T-helper 2 cell treated with Interferon-gamma antibody and Interleukin-4, amounts not matched to agents 5 μg/mL and 100 μg/mL, for 36 hours (primary cell): ENCODE measurements around the gene NPAS1.
"Not testable (repeated sequence)": the region's sequence is repeated elsewhere in the genome, so short reads cannot be mapped to it uniquely, and the experiment has no call there.

Experiments
- DNase-seq: peaks from one replicate; pipeline ENCODE4 v3.0.0; 2021; ENCODE audit warnings: low spot score
- H3K27ac Mint-ChIP-seq: one replicate; pipeline ENCODE4 v1.8.0; 2021; ENCODE audit warnings: mild to moderate bottlenecking, mixed read lengths
- H3K27me3 Mint-ChIP-seq: one replicate; pipeline ENCODE4 v1.8.0; 2021; ENCODE audit warnings: low read depth, mixed read lengths
- H3K36me3 Mint-ChIP-seq: one replicate; pipeline ENCODE4 v1.8.0; 2021; ENCODE audit warnings: low read depth, mixed read lengths
- H3K4me1 Mint-ChIP-seq: one replicate; pipeline ENCODE4 v1.8.0; 2021; ENCODE audit warnings: low read depth, mixed read lengths
- H3K4me3 Mint-ChIP-seq: one replicate; pipeline ENCODE4 v1.8.0; 2022; ENCODE audit warnings: mild to moderate bottlenecking, moderate library complexity, mixed read lengths
- H3K9me3 Mint-ChIP-seq: one replicate; pipeline ENCODE4 v1.8.0; 2021; ENCODE audit warnings: mixed read lengths

NPAS1 gene

GRCh38 chr19:47037766-47038165 lies 18.1 kb downstream of the NPAS1 start:
- Mint-ChIP-seq H3K4me1 (peaks cover 13% of the 10 kb centered on the region), H3K9me3 (no peaks in the 10 kb centered on the region), H3K27ac (no peak overlapping the region), H3K4me3 (peak overlapping the region; percentile 34), H3K36me3 (no peaks in the 10 kb centered on the region), H3K27me3 (peaks cover 12% of the 10 kb centered on the region)
- DNase-seq, result no peak

DNA sequence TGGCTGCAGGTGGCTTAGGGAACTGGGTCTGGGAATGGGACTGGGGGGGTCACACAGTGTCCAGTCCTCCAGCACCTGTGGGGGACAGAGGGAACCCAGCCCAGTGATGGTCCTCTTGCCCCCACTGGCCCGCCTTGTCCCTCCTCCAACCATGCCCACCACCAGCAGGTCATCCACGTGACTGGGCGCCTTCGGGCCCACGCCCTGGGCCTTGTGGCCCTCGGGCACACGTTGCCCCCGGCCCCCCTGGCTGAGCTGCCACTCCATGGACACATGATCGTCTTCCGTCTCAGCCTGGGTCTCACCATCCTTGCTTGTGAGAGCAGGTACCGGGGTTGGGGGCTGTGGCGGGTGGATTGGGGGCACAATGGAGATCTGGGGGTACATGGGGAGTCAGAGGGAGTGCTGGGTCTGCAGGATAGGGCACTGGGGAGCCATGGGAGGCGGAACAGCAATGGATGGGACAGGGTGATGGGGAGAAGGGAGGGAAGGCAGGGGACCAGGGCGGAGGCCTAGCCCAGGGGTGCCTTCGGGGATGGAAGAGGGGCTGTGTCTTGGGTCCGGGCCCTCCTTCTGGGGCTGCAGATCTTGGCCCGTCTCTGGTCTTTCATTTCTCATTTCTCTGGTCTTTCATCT lies 19.7 kb downstream of the NPAS1 start:
- no peaks in the 10 kb centered on the region for H3K36me3 Mint-ChIP-seq
- DNase-seq, result no peak
- no peak overlapping the region for H3K4me3 Mint-ChIP-seq
- peaks cover 13% of the 10 kb centered on the region for H3K4me1 Mint-ChIP-seq
- no peaks in the 10 kb centered on the region for H3K9me3 Mint-ChIP-seq
- H3K27ac Mint-ChIP-seq, result no peak overlapping the region
- H3K27me3 Mint-ChIP-seq, result peaks cover 9% of the 10 kb centered on the region

DNA sequence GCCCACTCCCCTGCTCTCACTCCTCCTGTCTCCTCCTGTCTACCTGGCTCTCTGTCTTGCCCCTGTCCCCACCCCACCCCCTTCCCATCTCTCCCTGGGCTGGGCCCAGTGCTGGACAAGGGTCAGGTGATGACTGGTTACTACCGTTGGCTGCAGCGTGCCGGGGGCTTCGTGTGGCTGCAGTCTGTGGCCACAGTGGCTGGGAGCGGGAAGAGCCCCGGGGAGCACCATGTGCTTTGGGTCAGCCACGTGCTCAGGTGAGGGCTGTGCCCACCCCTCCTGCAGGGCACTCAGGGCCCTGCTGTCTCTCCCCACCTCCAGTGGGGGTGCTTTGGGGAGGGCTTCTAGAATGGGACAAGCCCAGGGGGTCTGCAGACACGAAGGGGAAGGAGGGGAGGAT lies 21.2 kb downstream of the NPAS1 start:
- no peak overlapping the region for H3K4me3 Mint-ChIP-seq
- H3K27ac Mint-ChIP-seq, result no peak overlapping the region
- no peaks in the 10 kb centered on the region for H3K27me3 Mint-ChIP-seq
- no peaks in the 10 kb centered on the region for H3K9me3 Mint-ChIP-seq
- no peak for DNase-seq
- peaks cover 3% of the 10 kb centered on the region for H3K4me1 Mint-ChIP-seq
- H3K36me3 Mint-ChIP-seq, result no peaks in the 10 kb centered on the region

DNA sequence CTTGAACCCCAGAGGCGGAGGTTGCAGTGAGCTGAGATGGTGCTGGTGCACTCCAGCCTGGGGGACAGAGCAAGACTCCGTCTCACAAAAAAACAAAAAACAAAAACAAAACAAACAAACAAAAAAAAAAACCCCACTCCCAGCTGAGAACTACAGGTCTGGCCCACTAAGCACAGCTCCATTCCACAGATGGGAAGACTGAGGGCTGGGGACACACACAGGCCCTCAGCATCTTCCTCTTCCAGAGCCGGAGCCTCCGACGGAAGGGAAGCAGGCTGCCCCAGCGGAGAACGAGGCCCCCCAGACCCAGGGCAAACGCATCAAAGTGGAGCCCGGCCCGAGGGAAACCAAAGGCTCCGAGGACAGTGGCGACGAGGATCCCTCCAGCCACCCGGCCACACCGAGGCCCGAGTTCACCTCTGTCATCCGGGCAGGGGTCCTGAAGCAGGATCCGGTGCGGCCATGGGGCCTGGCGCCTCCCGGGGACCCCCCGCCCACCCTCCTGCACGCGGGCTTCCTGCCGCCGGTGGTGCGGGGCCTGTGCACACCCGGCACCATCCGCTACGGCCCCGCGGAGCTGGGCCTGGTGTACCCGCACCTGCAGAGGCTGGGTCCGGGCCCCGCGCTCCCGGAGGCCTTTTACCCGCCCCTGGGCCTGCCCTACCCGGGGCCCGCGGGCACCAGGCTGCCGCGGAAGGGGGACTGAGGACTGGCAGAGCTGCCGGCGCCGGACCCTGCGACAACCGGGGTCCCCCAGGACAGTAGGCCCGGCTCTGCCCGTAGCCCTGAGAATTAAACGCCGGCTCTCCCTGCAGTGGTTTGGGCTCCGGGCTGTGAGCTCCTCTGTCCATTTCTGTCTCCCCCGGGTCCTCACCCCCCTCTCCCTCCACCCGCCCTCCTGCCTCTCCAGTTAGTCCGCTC lies 25.6 kb downstream of the NPAS1 start:
- Mint-ChIP-seq H3K36me3 (peaks cover 2% of the 10 kb centered on the region), H3K9me3 (no peaks in the 10 kb centered on the region), H3K27ac (no peak overlapping the region), H3K4me1 (peaks cover 16% of the 10 kb centered on the region), H3K4me3 (no peak overlapping the region), H3K27me3 (no peaks in the 10 kb centered on the region)
- no peak for DNase-seq

DNA sequence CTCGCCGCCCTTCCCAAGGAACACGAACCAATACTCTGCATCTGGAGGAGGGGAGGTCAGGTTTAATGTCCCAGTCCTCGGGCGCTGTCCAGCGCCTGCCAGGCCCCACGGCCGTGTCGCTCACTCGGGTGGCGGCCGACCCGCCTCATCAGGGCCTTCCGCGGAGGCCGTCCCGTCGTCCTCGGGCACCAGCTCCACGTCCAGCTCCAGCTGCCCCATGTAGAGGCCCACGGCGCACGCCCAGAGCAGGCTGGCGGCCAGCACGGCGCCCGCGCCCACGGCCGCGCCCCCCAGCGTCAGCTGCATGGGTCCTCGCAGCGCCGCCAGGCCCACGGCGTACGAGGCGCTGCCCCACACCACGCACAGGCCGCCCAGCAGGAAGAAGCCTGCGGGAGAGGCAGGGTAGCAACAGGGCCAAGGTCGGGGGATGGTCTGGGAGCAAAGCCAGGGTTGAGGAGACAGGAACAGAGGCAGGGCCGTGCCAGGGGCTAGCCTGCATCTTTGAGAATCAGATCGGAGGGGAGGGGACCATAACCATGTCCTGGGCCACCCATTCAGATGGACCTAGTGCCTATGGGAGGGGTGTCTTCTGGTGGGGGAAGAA lies 26.3 kb downstream of the NPAS1 start:
- H3K4me3 Mint-ChIP-seq, result no peak overlapping the region
- H3K36me3 Mint-ChIP-seq, result peaks cover 2% of the 10 kb centered on the region
- peaks cover 16% of the 10 kb centered on the region for H3K4me1 Mint-ChIP-seq
- DNase-seq, result no peak
- no peak overlapping the region for H3K27ac Mint-ChIP-seq
- H3K27me3 Mint-ChIP-seq, result no peaks in the 10 kb centered on the region
- no peaks in the 10 kb centered on the region for H3K9me3 Mint-ChIP-seq

DNA sequence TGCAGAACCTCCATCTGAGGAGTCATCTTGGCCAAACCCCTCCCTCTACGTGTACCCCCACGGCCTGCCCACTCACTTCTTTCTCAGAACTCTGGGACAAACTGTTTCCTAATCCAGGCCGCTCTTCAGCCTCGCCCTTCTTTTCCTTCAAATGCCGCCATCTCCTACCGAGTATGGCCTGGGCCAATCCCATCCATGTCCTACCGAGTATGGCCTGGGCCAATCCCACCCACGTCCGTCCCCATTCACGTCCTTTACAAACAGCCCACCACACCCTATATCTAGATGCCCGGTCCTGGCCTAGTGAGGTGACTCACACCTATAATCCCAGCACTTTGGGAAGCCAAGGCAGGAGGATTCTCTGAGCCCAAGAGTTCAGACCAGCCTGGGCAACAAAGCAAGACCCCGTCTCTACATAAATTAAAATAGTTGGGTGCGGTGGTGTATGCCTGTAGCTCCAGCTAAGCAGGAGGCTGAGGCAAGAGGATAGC lies 27.7 kb downstream of the NPAS1 start:
- Mint-ChIP-seq H3K27me3 (no peaks in the 10 kb centered on the region), H3K36me3 (peaks cover 2% of the 10 kb centered on the region), H3K27ac (peak overlapping the region; percentile 95), H3K9me3 (no peaks in the 10 kb centered on the region), H3K4me1 (peaks cover 16% of the 10 kb centered on the region), H3K4me3 (peak overlapping the region; percentile 95)
- no peak for DNase-seq

DNA sequence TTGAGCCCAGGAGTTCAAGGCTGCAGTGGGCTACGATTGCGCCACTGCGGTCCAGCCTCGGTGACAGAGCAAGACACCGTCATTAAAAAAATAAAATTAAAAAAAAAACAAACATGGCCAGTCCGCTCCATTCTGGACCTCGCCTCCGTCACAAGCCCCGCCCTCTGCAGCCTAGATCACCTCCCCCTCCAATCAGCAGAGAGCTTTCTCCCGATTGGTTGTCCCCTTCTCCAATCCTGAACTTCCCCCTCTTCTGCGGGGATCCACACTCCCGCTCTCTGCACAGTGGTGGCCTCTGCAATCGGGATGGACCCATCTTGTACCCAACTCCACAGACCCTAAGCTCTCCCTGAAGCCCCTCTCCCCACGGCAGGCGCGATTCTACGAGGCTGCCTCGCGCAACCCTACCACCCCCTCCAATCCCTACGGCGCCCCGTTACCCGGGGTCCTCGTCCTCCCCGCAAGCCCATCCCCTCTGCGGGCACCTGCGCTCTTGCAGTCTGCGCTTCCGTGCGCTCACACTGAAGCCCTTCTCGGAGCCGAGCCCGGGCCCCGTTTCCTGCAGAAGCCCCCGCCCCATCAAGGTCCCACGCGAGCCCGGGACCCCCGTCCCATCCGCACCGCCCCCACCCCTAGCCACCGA lies 28.2 kb downstream of the NPAS1 start:
- Mint-ChIP-seq H3K27ac (peak overlapping the region; percentile 95), H3K36me3 (peaks cover 2% of the 10 kb centered on the region)

DNA sequence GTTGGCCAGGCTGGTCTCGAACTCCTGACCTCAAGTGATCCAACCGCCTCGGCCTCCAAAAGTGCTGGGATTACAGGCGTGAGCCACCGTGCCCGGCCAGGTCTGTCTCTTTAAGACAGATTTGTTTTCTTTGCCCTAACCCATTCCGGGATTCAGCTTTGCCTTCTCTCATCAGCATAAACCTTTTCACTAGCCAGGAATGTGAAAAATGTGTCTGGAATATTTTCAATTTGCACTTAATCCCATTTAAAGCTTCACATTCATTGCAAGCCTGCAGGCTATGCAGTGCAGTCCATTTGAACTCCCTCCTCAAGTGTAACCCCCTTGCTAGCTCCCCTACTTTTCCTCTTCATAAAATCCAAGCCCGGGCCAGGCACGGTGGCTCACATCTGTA lies 29.7 kb downstream of the NPAS1 start:
- no peaks in the 10 kb centered on the region for H3K9me3 Mint-ChIP-seq
- no peak for DNase-seq
- H3K36me3 Mint-ChIP-seq, result peaks cover 2% of the 10 kb centered on the region

More for the DNA sequence above, 28.2 kb downstream of the NPAS1 start:
- no peaks in the 10 kb centered on the region for H3K9me3 Mint-ChIP-seq
- H3K4me1 Mint-ChIP-seq, result peaks cover 16% of the 10 kb centered on the region
- peak; percentile 80 for DNase-seq
- no peaks in the 10 kb centered on the region for H3K27me3 Mint-ChIP-seq
- peak overlapping the region; percentile 95 for H3K4me3 Mint-ChIP-seq

DNA sequence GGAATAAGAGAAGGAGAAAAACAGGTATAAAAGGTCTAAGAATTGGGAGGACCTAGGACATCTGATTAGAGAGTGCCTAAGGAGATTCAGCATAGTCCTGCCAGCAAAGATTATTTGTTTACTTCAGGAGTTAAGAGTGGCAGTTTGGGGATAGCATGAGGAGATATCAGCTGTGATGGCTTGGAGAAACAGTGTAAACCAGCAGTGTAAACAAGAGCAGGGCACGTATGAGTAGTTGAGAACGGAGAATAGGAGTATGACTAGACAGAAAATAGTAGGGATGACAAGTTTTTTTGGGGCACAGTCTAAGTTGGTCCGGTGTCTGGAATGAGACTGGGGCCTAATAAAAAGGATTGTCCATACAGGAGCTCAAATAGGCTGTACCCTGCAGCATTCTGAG lies 30.9 kb downstream of the NPAS1 start:
- not testable (repeated sequence) for H3K9me3 Mint-ChIP-seq, H3K27ac Mint-ChIP-seq, H3K36me3 Mint-ChIP-seq, H3K27me3 Mint-ChIP-seq, H3K4me3 Mint-ChIP-seq, DNase-seq
- H3K4me1 Mint-ChIP-seq, result peaks cover 16% of the 10 kb centered on the region

More for the DNA sequence above, 29.7 kb downstream of the NPAS1 start:
- Mint-ChIP-seq H3K4me3 (peak overlapping the region; percentile 92), H3K27me3 (peaks cover 2% of the 10 kb centered on the region), H3K27ac (peak overlapping the region; percentile 96), H3K4me1 (peaks cover 16% of the 10 kb centered on the region)

DNA sequence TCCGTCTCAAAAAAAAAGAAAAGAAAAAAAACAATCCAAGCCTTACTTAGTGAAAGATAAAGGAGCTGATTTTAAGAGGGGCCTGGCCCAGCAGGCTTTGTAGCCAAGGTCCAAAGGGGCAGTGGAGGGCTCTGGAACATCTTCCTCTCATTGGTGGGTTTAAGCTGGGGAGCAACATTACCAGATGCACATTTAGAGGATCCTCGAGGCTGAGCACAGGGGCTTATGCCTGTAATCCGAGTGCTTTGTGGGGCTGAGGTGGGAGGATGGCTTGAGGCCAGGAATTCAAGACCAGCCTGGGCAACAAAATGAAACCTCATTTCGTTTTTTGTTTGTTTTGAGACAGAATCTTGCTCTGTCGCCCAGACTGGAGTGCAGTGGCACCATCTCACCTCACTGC lies 36.8 kb downstream of the NPAS1 start:
- Mint-ChIP-seq H3K27ac (no peak overlapping the region), H3K4me1 (no peaks in the 10 kb centered on the region), H3K27me3 (peaks cover 2% of the 10 kb centered on the region), H3K9me3 (no peaks in the 10 kb centered on the region), H3K36me3 (no peaks in the 10 kb centered on the region), H3K4me3 (no peak overlapping the region)
- DNase-seq, result no peak

- no peak for DNase-seq
- Mint-ChIP-seq H3K27me3 (peaks cover 2% of the 10 kb centered on the region), H3K9me3 (no peaks in the 10 kb centered on the region), H3K27ac (no peak overlapping the region), H3K4me1 (no peaks in the 10 kb centered on the region), H3K4me3 (no peak overlapping the region), H3K36me3 (no peaks in the 10 kb centered on the region)
Observed at GRCh38 chr19:47057328-47057727, 37.7 kb downstream of the NPAS1 start.

DNA sequence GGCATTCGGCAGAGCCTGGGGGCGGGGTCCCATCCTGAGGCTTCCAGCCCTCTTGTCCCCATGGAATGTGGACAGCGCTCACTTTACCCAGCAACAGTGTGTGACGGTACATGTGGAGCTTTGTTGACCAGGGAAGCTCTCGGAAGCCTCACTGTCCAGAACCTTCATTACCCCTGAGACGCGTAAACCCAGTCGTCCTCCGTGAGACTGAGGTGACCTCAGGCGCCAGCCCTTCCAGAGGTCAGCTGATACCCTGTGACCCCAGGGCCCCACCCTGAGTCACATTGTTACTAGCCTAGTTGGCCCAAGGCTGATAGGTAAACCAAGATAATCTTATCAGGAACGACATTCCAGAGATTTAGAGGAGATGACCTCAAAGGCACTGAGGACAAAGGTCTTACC lies 39.0 kb downstream of the NPAS1 start:
- Mint-ChIP-seq H3K27me3 (no peaks in the 10 kb centered on the region), H3K27ac (no peak overlapping the region), H3K4me1 (no peaks in the 10 kb centered on the region), H3K4me3 (no peak overlapping the region), H3K36me3 (no peaks in the 10 kb centered on the region), H3K9me3 (no peaks in the 10 kb centered on the region)
- DNase-seq, result no peak

- Mint-ChIP-seq H3K36me3 (peaks cover 11% of the 10 kb centered on the region), H3K9me3 (no peaks in the 10 kb centered on the region), H3K27ac (no peak overlapping the region), H3K27me3 (no peaks in the 10 kb centered on the region), H3K4me3 (no peak overlapping the region), H3K4me1 (no peaks in the 10 kb centered on the region)
- DNase-seq, result no peak
Observed at GRCh38 chr19:47063874-47064273, 44.2 kb downstream of the NPAS1 start.

GRCh38 chr19:47065242-47065641 lies 45.6 kb downstream of the NPAS1 start:
- H3K4me1 Mint-ChIP-seq, result no peaks in the 10 kb centered on the region
- H3K27ac Mint-ChIP-seq, result peak overlapping the region; percentile 17
- H3K9me3 Mint-ChIP-seq, result no peaks in the 10 kb centered on the region
- no peak overlapping the region for H3K4me3 Mint-ChIP-seq
- no peaks in the 10 kb centered on the region for H3K27me3 Mint-ChIP-seq
- H3K36me3 Mint-ChIP-seq, result peaks cover 13% of the 10 kb centered on the region
- no peak for DNase-seq
